ENCODE results near the gene AGBL1.

The AGBL1 gene

GRCh38 chr15:86203462-86203861, 123.8 kb downstream of the AGBL1 start:
- H3K9me3 ChIP-seq (ENCODE audit: insufficient read depth, low read length): no peaks in the 10 kb centered on the region
- H2AFZ ChIP-seq (ENCODE audit: low read depth, low read length, severe bottlenecking): no peak overlapping the region
- no peaks in the 10 kb centered on the region for H3K27me3 ChIP-seq (ENCODE audit: low read length)
- H3K9ac ChIP-seq (ENCODE audit: low read length): no peak overlapping the region
- no peak overlapping the region for H3K27ac ChIP-seq (ENCODE audit: low read depth, low read length)
- H3K36me3 ChIP-seq (ENCODE audit: low read length): no peaks in the 10 kb centered on the region
- H3K79me2 ChIP-seq (ENCODE audit: insufficient read depth, low read length): no peaks in the 10 kb centered on the region
- no peak for TF ChIP-seq EZH2phosphoT487 (conservative IDR thresholded peaks at IDR 0.05; ENCODE audit: low read length)
- TF ChIP-seq CTCF (IDR thresholded peaks at IDR 0.05; ENCODE audit: insufficient read depth, low read length, poor library complexity, severe bottlenecking): no peak
- H3K4me3 ChIP-seq (ENCODE audit: insufficient read depth, low read length, poor library complexity, severe bottlenecking): no peak overlapping the region
- H3K4me2 ChIP-seq (ENCODE audit: low read depth, low read length, poor library complexity, severe bottlenecking): no peak overlapping the region
- H3K9me2 ChIP-seq (replicated peaks; ENCODE audit: insufficient read depth, low read length): no peaks in the 10 kb centered on the region
- H3F3A ChIP-seq (ENCODE audit: insufficient read depth): no peaks in the 10 kb centered on the region
- H4K20me1 ChIP-seq (ENCODE audit: low read depth, low read length): no peaks in the 10 kb centered on the region

- Histone ChIP-seq H3K9ac (ENCODE audit: low read length) (no peak overlapping the region), H3K9me2 (replicated peaks; ENCODE audit: insufficient read depth, low read length) (no peaks in the 10 kb centered on the region), H3K9me3 (ENCODE audit: insufficient read depth, low read length) (no peaks in the 10 kb centered on the region), H3K79me2 (ENCODE audit: insufficient read depth, low read length) (no peaks in the 10 kb centered on the region), H3K27ac (ENCODE audit: low read depth, low read length) (no peak overlapping the region), H3F3A (ENCODE audit: insufficient read depth) (no peaks in the 10 kb centered on the region), H4K20me1 (ENCODE audit: low read depth, low read length) (no peaks in the 10 kb centered on the region), H3K27me3 (ENCODE audit: low read length) (no peaks in the 10 kb centered on the region), H3K4me2 (ENCODE audit: low read depth, low read length, poor library complexity, severe bottlenecking) (no peak overlapping the region), H3K4me3 (ENCODE audit: insufficient read depth, low read length, poor library complexity, severe bottlenecking) (no peak overlapping the region), H2AFZ (ENCODE audit: low read depth, low read length, severe bottlenecking) (no peak overlapping the region), H3K36me3 (ENCODE audit: low read length) (no peaks in the 10 kb centered on the region)
- TF ChIP-seq EZH2phosphoT487 (conservative IDR thresholded peaks at IDR 0.05; ENCODE audit: low read length): no peak
- no peak for TF ChIP-seq CTCF (IDR thresholded peaks at IDR 0.05; ENCODE audit: insufficient read depth, low read length, poor library complexity, severe bottlenecking)
Observed at GRCh38 chr15:86205096-86205495, 125.4 kb downstream of the AGBL1 start.

- Histone ChIP-seq H3K9me2 (replicated peaks; ENCODE audit: insufficient read depth, low read length) (no peaks in the 10 kb centered on the region), H3K4me3 (ENCODE audit: insufficient read depth, low read length, poor library complexity, severe bottlenecking) (no peak overlapping the region), H3K36me3 (ENCODE audit: low read length) (no peaks in the 10 kb centered on the region), H3K27ac (ENCODE audit: low read depth, low read length) (no peak overlapping the region), H3K79me2 (ENCODE audit: insufficient read depth, low read length) (no peaks in the 10 kb centered on the region), H3K4me2 (ENCODE audit: low read depth, low read length, poor library complexity, severe bottlenecking) (no peak overlapping the region), H3K27me3 (ENCODE audit: low read length) (no peaks in the 10 kb centered on the region), H3K9me3 (ENCODE audit: insufficient read depth, low read length) (no peaks in the 10 kb centered on the region; the same call in 1 of the 2 replicates), H2AFZ (ENCODE audit: low read depth, low read length, severe bottlenecking) (no peak overlapping the region), H4K20me1 (ENCODE audit: low read depth, low read length) (no peaks in the 10 kb centered on the region), H3K9ac (ENCODE audit: low read length) (no peak overlapping the region), H3F3A (ENCODE audit: insufficient read depth) (no peaks in the 10 kb centered on the region)
- TF ChIP-seq EZH2phosphoT487 (conservative IDR thresholded peaks at IDR 0.05; ENCODE audit: low read length) (no peak), CTCF (IDR thresholded peaks at IDR 0.05; ENCODE audit: insufficient read depth, low read length, poor library complexity, severe bottlenecking) (peak; percentile 13)
Observed at GRCh38 chr15:86213420-86213819, 133.7 kb downstream of the AGBL1 start.

Measured in SU-DHL-6 (cell line).